Dermis microvascular lymphatic vessel endothelial cell (primary cell): ENCODE results near the gene MAPKAPK5. TPM values are rescaled to one million over a fixed set of nuclear protein-coding genes. Genes with fewer than 3 reads are reported as not detected.
"Not testable (repeated sequence)": the region's sequence is repeated elsewhere in the genome, so short reads cannot be mapped to it uniquely, and the experiment has no call there.

Experiments used
- DNase-seq, 2 donors: peaks; one replicate each; pipeline versions ENCODE4 v3.0.0 to v3.0.0-alpha.2; 2010; ENCODE audit warnings: low read depth in 2 of 2
- total RNA-seq: library from RNA; depleted of rRNA; stranded (reverse); fragments of >200 nt; gene quantifications from 2 replicates; pipeline ENCODE4 v1.2.1, GENCODE V29; 2014

MAPKAPK5 gene
- total RNA-seq, 1 donor from 2014 or later, result 17.8 TPM

DNA sequence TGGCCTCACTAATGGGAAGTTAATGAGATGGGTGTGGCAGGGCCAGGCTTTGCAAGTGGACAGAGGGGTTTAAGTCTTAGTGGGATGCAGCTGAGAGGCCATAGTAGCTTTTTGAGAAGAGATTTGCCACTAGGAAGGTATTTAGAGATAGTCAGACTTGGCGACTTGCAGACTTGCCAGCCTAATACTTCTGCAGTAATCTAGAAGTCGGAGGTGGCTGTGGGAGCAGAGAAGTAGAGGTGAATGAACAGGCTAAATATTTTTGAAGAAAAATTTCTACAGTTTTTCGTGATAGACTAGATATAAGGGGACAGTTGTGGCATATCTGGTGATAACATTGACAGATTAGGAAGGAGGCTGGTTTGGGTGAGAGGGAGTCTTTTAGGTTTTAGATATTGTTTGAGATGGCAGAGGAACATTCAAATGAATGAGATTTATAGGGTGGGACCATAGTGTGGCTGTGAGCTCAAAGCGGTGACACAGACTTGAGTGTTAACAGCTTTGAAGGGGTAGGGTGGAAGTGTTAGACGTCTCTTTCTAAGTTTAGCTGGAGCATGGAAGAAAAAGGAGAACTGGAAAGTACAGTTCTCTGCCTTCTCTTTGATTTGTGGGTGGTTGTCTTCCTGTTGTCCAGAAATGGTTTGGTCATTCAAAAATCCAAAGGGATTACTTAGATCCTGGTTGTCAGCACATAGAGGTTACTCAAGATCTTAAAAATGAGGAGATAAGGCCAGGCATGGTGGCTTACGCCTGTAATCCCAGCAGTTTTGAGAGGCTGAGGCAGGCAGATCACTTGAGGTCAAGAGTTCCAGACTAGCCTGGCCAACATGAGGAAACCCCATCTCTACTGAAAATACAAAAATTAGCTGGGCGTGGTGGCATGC, 44.9 kb downstream of the MAPKAPK5 start:
- DNase-seq, result no peak

DNA sequence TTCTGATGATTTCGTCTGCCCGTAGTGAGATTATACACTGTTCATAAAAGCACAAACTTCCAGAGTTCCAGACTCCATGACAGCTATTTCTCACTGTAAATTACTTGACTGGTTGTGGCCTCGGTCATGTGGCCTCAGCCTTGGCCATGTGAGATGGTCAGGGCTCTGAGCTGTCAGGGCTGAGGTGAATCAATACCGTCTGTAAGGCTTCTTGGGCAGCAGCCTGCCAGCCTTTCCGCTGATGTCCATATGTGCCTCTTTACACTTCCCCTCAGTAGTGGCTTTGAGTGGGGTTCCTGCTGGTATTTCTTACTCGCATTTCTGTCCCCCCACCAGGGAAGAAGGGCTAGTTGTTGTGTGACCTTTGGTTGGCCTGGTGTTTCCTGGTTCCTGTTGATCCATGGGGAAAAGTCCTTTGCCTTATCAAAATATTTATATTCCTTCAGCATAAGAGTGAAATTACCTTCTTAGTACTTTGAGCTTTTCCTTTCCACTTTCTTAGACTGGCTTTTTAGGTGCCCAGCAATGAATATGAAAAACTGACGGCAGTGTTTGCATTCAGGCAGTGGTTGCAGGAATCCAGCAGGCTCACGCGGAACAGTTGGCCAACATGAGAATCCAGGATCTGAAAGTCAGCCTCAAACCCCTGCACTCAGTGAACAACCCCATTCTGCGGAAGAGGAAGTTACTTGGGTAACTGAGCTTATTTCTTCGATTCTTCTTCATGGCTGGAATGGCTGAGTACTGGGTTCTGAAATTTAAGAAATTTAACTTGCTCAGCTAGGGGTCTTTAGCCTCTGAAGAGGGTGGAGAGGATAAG, 46.1 kb downstream of the MAPKAPK5 start:
- DNase-seq, result peak in 1 of 2 donors; percentile 13

DNA sequence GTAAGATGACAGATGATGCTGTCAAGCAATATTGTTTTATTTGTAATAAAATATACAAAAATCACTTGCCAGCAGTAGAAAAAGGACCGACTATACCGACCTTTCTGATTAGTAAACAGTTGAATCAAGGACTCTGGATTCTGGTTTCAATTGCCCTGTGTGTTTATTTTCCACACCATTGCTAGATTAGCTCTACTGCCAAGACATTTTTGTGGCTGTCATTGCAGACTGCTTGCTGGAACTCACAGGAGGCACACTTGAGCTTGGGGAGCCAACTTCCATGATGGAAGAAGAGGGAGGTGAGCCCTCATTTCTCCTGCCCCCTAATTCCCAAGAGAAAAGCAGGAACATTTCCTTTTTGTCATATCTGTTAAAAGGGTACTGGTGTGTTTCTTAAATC, 51.3 kb downstream of the MAPKAPK5 start:
- DNase-seq, result no peak

DNA sequence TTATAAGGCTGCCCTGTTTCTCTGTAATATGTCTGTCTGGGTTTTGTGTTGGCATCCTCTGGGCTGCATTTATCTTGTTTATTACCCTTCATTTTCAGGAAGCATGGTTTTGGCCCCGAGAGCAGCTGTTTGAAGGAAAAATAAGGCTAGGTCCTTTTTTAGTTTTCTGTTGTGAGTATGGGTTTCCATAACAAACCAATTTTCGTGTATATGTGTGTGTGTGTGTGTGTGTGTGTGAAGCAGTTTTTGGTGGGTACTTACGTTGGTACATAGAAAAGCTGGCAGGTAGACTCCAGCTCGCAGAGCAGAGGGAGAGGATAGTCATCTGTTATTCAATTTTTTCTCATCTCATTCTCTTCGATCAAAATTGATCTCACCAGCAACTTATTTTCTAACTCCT, 52.5 kb downstream of the MAPKAPK5 start:
- no peak for DNase-seq

DNA sequence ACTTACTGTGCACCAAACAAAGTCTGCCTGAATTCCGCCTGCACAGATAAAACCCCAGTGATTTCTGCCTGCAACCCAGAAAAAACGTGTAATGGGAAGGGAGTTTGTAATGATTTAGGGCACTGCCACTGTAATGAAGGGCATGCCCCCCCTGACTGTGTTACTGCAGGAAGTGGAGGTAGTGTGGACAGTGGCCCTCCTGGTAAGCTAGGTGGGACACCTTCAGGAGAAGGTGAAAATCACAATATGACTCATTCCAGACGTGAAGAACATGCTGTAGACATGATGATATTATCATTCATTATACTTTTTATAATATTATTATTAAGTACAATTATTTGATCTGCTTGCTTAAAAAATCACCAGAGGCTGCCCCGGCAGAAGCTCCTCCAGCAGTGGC, 59.2 kb downstream of the MAPKAPK5 start:
- no peak for DNase-seq

DNA sequence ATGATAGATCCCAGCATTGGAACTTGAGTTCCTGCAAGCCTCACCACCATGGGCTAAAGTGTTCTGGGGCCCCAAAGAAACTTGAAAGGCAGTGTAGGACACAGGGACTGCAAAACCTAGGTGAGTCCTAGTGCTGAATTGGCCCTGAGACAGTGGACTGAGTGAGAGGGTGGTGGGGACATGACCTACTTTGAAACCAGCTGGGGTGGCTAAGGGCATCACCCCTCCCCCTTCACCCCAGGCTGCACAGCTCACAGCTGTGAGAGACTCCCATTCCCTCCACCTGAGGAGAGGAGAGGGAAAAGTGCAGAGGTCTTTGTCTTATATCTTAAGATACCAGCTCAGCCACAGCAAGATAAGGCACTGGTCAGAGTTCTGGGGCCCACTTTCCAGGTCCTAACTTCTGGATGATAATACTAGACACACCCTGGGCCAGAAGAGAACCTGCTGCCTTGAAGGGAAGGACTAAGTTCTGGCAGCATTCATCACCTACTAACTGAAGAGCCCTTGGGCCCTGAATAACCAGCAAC, 62.5 kb downstream of the MAPKAPK5 start:
- DNase-seq, result no peak

DNA sequence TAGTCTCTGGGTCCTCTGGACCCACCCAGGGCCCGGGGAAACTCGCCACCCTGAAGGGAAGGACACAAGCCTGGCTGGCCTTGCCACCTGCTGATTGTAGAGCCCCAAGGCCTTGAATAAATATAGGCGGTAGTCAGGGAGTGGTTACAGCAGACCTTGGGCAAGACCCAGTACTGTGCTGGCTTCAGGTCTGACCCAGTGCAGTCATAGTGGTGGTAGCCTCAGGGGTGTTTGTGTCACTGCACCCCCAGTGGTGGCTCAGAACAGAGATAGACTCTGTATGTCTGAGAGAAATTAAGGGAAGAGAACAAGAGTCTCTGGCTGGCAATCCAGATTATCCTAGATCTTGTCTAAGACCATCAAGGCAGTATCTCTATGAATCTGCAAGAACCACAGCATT, 63.5 kb downstream of the MAPKAPK5 start:
- no peak for DNase-seq

DNA sequence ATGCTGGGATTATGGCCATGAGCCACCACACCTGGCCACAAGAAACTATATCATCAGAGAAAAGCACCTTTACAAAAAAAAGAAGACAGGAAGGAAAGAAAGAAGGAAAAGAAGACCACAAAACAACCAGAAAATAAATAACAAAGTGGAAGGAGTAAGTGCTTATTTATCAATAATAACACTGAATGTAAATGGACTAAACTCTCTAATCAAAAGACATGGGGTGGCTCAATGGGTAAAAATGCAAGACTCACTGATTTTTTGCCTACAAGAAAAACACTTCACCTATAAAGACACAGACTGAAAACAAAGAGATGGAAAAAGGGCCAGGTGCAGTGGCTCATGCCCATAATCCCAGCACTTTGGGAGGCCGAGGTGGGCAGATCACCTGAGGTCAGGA, 65.7 kb downstream of the MAPKAPK5 start:
- DNase-seq, result no peak

DNA sequence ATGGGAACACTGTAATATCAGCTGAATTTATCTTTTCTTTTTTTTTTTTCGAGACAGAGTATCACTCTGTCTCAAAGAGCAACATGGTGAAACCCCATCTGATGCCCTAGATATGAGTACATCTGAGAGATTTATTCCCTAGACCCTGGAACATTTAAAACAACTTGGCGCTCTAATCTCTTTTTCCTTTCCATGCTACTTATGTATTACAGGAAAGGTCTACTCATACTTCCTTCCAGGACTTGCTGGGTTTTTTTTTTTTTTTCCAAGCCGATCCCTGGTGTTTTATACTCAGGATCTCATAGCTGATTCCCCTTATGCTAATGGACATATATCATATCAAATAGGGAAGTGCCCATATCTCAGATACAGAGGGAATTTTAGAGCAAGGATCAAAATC, 83.1 kb downstream of the MAPKAPK5 start:
- DNase-seq, result peak in 1 of 2 donors; percentile 82

DNA sequence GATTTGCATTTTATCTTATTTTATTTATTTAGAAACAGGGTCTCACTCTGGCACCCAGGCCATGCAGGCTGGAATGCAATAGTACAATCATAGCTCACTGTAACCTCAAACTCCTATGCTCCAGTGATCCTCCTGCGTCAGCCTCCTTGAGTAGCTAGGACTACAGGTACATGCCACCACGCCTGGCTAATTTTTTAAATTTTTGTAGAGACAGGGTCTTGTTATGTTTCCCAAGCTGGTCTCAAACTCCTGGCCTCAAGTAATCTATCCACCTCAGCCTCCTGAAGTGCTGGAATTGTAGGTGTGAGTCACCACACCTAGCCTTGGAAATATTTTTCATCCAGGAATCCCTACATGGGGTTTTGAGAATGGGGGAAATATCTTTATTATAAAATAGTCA, 84.6 kb downstream of the MAPKAPK5 start:
- no peak for DNase-seq

DNA sequence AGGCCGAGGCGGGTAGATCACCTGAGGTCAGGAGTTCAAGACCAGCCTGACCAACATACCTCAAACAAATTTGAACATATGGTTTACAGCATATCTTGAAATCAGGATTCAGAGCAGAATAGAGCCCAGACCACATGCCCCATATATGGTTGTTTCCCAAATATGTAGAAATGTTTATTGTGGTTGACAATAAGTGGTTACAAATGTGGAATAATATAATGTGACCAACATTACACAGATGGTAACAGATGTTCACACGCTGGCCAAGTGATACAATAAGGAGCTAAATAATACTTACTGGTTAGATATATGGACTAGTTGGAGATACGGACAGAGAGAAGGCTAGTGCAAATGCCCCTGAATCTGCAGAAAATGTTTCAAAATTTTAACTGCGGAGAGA, 85.3 kb downstream of the MAPKAPK5 start:
- no peak for DNase-seq

DNA sequence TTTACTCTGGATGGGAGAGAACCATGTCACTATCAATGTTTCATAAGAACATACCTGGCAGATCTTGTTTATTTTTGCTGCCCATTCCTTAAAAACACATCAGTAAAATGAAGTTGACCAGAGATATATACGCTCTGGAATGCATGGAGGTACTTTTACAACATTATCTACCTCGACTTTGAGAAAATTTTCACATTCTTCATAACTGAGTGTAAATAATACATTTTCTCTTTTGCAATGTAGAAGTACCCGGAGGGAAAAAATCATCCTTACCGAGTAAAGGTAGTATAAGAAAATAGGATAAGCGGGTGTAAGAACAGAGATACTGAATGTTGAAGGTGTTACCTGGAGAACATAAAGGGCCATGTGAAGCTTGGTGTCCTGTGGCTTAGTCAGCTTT, 90.2 kb downstream of the MAPKAPK5 start:
- DNase-seq, result no peak

DNA sequence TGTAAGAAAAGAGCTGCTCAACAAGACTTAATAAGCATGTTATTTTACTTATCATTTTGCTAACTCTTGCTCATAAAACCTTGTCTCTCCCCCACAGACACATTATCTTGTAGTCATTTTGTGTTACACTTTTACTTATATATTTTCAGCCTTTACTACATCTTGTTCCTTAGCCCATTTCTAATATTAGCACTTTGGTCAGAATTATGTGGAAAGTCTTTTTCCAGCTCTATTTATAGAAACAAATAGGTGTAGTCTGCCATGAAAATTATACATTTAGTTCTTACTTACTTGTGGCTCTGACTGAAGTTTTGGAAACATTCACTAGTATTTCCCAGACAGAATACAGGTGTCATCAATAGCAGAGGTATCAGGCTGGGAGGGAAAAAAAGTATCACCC, 94.8 kb downstream of the MAPKAPK5 start:
- DNase-seq, result no peak

DNA sequence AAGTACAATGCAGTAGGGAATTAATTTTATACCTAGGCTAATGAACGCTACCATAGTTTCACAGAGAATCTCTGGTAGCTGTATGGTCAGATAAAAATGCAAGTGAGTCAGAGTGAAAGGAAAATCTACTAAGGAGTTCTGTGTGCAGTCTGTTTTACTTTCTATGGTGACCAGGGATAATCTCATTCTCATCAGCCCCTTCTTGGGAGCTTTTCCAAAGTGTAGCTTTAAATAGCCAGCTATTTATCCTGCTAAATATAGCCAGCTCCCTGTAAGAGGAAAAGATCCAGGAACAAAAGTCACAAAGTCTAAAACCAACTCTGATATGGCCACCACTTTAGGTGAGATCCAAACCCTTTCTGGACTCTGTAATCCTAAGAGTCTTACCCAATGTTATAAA, 95.4 kb downstream of the MAPKAPK5 start:
- no peak for DNase-seq

DNA sequence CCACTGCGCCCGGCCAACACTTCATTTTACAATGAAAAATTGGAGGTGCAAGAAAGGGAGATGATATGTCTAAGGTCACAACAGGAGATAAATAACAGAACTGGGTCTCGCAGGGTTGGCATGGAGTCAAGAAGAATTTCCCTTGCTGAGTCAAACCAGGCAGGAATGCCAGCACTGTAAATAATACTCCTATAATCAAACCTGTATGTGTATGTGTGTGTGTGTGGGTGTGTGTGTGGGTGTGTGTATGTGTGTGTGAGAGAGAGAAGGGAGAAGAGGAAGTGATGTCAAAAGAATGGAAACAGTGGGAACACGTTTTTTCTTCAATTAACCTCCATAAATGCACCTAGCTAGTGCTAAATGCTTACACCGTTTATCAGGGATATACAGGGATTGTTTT, 100.5 kb downstream of the MAPKAPK5 start:
- peak; percentile 40 to 82 for DNase-seq

DNA sequence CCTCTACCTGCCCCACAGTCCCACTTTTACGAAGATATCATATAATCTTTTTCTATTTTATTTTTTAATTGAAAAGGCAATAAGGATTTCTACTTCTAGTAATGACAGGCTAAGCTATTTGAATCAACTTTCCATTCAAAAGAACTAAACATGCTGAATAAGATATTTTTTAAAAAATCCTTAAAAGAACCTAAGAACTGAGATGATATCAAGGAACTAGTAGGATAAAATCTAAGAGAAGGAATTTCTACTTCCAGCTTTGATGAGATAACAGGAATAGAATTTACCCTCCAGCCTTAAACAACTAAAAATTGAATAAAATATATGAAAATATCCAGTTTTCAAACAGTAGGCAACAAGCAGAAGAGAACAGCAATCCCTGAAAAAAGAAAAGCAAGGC, 101.9 kb downstream of the MAPKAPK5 start:
- no peak for DNase-seq

DNA sequence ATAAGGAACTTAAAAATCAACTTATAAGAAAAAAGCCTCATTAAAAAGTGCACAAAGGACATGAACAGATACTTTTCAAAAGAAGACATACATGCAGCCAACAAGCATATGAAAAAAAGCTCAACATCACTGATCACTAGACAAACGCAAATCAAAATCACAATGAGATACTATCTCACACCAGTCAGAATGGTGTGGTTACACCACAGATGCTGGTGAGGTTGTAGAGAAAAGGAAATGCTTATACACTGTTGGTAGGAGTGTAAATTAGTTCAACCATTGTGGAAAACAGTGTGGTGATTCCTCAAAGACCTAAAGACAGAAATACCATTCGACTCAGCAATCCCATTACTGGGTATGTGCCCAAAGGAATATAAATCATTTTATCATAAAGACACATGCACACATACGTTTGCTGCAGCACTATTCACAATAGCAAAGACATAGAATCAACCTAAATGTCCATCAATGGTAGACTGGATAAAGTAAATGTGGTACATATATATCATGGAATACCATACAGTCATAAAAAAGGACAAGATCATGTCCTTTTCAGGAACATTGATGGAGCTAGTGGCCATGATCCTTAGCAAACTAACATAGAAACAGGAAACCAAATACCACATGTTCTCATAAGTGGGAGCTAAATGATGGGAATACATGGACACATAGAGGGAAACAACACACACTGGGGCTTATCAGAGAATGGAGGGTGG, 109.1 kb downstream of the MAPKAPK5 start:
- not testable (repeated sequence) for DNase-seq

Other genes with a start within 250 kb of the MAPKAPK5 start
- 10.9 and 19.1 TPM in 2 replicates for gene ATXN2, start 242.9 kb upstream of the MAPKAPK5 start, total RNA-seq
- 12.6 and 16.9 TPM in 2 replicates for gene BRAP, start 156.3 kb upstream of the MAPKAPK5 start, total RNA-seq
- 7.6 and 10.9 TPM in 2 replicates for gene ACAD10, start 156.2 kb upstream of the MAPKAPK5 start, total RNA-seq
- 40.6 and 62.2 TPM in 2 replicates for gene ALDH2, start 75.3 kb upstream of the MAPKAPK5 start, total RNA-seq
- gene TMEM116, start 170.9 kb downstream of the MAPKAPK5 start, total RNA-seq, result 3.0 and 4.3 TPM in 2 replicates
- gene ERP29, start 171.2 kb downstream of the MAPKAPK5 start, total RNA-seq, result 71.8 and 76.3 TPM in 2 replicates